Measurements from ENCODE around the gene ELAVL4. TPM values are rescaled to one million over a fixed set of nuclear protein-coding genes. Genes with fewer than 3 reads are reported as not detected.

Gene ELAVL4
- 1.1 TPM for polyA plus RNA-seq (2013, experiment 1 of 2)
- 1.4 TPM for polyA plus RNA-seq (2013, experiment 2 of 2)

DNA sequence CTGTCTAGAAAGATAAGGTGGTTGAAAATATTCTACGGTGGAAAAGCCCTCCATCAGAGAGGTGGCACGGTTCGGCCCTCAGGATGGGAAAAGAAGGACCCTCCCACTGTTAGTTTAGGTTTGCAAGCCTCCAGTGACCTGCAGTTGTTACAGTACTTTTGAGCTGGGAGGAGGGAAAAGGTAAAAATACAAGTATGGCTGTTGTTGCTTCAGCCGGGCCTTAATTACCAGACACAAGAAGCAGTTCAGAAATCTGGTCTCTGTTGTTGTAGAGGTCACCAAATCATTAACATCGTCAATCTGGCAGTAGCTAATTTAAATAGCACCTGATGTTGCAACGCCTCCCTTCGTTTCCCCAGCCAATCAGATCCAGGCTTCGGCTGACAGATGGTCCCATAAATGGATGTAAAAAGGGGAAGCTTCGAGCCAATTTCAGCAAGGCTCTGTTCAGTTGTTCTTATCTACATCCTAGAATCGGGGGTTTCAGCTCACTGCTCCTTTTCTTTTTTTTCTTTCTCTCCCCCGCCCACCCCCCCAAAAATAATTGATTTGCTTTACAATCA lies at the start of gene ELAVL4:
ELAVL4 (plus strand) TSS at position 424 of the 563 bp plus-strand sequence. CDS start 270 bp downstream, outside the sequence.
- Histone ChIP-seq H3K27ac (ENCODE audit: low read depth, low read length) (no peak within 1 kb of the TSS), H3K9ac (ENCODE audit: low read depth, low read length) (no peak within 1 kb of the TSS), H3K4me1 (ENCODE audit: insufficient read depth, low read length) (peaks cover 8% of the 10 kb centered on the region), H3K36me3 (ENCODE audit: insufficient read depth, low read length) (no peaks in the 10 kb centered on the region), H3K9me3 (ENCODE audit: insufficient read depth, low read depth, low read length) (no peaks in the 10 kb centered on the region), H3K27me3 (ENCODE audit: insufficient read depth, low read length) (no peaks in the 10 kb centered on the region), H3K4me3 (ENCODE audit: low read length) (no peak within 1 kb of the TSS)
- WGBS: 82% methylated on average over 10 of the region's 11 CpGs

DNA sequence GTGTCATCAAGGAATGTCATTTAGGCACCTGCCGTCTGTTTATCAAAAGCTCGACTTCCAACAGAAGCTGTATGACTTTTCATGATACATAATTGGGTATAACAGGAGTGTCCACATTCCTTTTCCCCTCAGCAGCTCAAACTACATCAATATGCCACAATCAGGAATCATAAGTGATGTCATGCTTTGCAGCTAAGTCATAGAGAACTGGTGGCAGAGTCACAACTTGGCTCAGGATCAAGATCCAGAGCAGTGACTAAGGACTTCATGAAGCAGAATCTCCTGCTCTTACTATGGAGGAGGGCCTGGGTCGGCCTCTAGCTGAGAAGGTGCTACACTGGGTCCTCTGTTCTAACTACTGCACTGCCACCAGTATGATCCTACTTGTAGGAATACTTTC lies 48.4 kb upstream of the ELAVL4 start:
- peaks cover 48% of the 10 kb centered on the region for H3K9me3 ChIP-seq (ENCODE audit: insufficient read depth, low read depth, low read length)
- H3K9ac ChIP-seq (ENCODE audit: low read depth, low read length): no peak overlapping the region
- H3K27ac ChIP-seq (ENCODE audit: low read depth, low read length): no peak overlapping the region
- WGBS: 62% methylated on average over 3 of the region's 3 CpGs
- H3K4me3 ChIP-seq (ENCODE audit: low read length): no peak overlapping the region
- H3K36me3 ChIP-seq (ENCODE audit: insufficient read depth, low read length): no peaks in the 10 kb centered on the region
- no peaks in the 10 kb centered on the region for H3K4me1 ChIP-seq (ENCODE audit: insufficient read depth, low read length)
- H3K27me3 ChIP-seq (ENCODE audit: insufficient read depth, low read length): no peaks in the 10 kb centered on the region

DNA sequence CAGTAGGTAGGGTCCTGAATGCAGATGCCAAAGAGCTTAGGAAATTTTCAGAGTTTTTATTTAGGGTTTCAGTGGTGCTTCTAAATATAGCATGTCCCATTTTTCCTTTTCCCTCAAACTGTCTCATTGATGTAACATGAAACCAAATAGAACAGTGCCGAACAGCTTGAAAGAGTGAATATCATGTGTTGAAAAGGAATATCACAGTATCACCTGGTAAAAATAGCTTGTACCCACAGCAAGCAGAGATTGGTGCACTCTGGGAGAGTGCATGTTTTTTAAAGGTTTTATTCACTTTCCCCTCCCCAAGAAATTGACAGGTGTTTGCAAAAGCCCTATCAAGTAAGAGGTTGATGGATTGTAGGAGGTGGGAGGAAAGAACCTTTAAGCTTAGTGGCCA lies 41.9 kb upstream of the ELAVL4 start:
- WGBS: 100% methylated on average over 1 of the region's 1 CpG
- Histone ChIP-seq H3K27ac (ENCODE audit: low read depth, low read length) (no peak overlapping the region), H3K9ac (ENCODE audit: low read depth, low read length) (no peak overlapping the region), H3K27me3 (ENCODE audit: insufficient read depth, low read length) (no peaks in the 10 kb centered on the region), H3K36me3 (ENCODE audit: insufficient read depth, low read length) (no peaks in the 10 kb centered on the region), H3K4me1 (ENCODE audit: insufficient read depth, low read length) (no peaks in the 10 kb centered on the region), H3K9me3 (ENCODE audit: insufficient read depth, low read depth, low read length) (peaks cover 55% of the 10 kb centered on the region), H3K4me3 (ENCODE audit: low read length) (no peak overlapping the region)

DNA sequence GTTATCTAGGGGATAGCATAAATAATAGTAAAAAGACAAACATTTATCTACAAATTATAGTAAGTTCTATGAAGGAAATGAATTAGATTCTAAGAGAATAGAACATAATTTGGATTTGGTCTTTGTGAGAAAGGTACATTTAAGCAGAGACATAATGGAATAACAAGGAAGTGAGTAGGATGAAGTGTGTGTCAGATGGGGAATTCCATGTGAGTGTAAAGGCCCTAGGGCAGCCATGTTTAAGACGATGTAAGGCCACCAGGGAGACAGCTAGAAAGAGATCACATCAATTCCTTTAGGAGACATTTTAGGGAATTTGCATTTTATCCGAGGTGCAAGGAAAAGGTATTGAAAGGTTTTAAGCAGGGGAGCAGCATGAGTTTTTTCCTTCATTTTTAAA lies 33.8 kb upstream of the ELAVL4 start:
- Histone ChIP-seq H3K27me3 (ENCODE audit: insufficient read depth, low read length) (no peaks in the 10 kb centered on the region), H3K4me3 (ENCODE audit: low read length) (no peak overlapping the region), H3K9me3 (ENCODE audit: insufficient read depth, low read depth, low read length) (peaks cover 33% of the 10 kb centered on the region), H3K27ac (ENCODE audit: low read depth, low read length) (no peak overlapping the region), H3K36me3 (ENCODE audit: insufficient read depth, low read length) (no peaks in the 10 kb centered on the region), H3K4me1 (ENCODE audit: insufficient read depth, low read length) (no peaks in the 10 kb centered on the region), H3K9ac (ENCODE audit: low read depth, low read length) (no peak overlapping the region)
- WGBS: 64% methylated on average over 2 of the region's 2 CpGs

DNA sequence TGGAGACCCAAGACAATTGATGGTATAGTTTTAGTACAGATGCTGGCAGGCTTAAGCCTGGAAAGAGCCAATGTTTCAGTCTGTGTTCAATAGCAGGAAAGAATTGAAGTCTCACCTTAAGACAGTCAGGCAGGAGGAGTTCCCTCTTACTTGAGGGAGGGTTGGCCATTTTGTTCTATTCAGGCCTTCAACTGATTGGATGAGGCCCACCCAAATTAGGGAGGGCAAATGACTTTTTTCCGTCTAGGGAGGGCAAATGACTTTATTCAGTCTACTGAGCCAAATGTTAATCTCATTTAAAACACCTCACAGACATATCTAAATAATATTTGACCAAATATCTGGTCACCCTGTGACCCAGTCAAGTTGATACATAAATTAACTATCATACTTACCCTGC lies 31.4 kb upstream of the ELAVL4 start:
- H3K9ac ChIP-seq (ENCODE audit: low read depth, low read length): no peak overlapping the region
- H3K4me1 ChIP-seq (ENCODE audit: insufficient read depth, low read length): no peaks in the 10 kb centered on the region
- H3K27me3 ChIP-seq (ENCODE audit: insufficient read depth, low read length): no peaks in the 10 kb centered on the region
- 54% methylated on average over 1 of the region's 1 CpG for WGBS
- H3K27ac ChIP-seq (ENCODE audit: low read depth, low read length): no peak overlapping the region
- H3K4me3 ChIP-seq (ENCODE audit: low read length): no peak overlapping the region
- H3K36me3 ChIP-seq (ENCODE audit: insufficient read depth, low read length): no peaks in the 10 kb centered on the region
- H3K9me3 ChIP-seq (ENCODE audit: insufficient read depth, low read depth, low read length): peaks cover 30% of the 10 kb centered on the region; the same call in 1 of the 2 replicates

DNA sequence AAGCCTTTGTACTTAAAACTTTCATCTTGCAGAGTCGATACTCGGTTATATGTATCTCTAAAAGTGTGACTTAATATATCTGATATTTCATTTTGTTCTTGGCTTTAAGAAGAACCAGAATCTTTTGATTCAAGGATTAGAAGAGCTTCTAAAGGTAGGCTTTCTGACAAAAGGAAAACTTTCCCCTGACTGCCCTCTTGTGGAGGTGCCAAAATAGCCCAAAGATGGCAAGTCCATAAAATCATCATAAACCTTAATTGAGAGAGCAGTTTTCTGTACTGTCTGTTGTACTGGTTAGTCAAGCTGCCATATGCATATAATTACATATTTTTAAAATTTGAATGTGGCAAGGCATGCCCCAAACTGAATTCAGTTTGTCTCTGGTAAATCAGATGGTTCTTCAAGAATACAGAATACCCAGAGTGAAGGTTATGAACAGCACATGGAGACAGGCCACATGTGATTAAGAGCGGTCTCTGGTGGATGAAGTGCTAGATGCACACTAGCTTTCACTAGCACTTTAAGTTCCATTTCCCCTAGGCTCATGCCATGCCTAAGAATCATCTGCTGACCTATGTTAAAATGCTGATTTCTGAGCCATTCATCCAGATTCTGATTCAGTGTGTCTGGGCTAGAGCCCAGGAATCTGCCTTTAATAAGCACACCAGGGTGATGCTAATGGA lies 27.7 kb upstream of the ELAVL4 start:
- Histone ChIP-seq H3K27ac (ENCODE audit: low read depth, low read length) (no peak overlapping the region), H3K36me3 (ENCODE audit: insufficient read depth, low read length) (no peaks in the 10 kb centered on the region), H3K27me3 (ENCODE audit: insufficient read depth, low read length) (no peaks in the 10 kb centered on the region), H3K9ac (ENCODE audit: low read depth, low read length) (no peak overlapping the region), H3K4me3 (ENCODE audit: low read length) (no peak overlapping the region), H3K4me1 (ENCODE audit: insufficient read depth, low read length) (no peaks in the 10 kb centered on the region), H3K9me3 (ENCODE audit: insufficient read depth, low read depth, low read length) (peaks cover 22% of the 10 kb centered on the region; the same call in 1 of the 2 replicates)
- 94% methylated on average over 2 of the region's 3 CpGs for WGBS

DNA sequence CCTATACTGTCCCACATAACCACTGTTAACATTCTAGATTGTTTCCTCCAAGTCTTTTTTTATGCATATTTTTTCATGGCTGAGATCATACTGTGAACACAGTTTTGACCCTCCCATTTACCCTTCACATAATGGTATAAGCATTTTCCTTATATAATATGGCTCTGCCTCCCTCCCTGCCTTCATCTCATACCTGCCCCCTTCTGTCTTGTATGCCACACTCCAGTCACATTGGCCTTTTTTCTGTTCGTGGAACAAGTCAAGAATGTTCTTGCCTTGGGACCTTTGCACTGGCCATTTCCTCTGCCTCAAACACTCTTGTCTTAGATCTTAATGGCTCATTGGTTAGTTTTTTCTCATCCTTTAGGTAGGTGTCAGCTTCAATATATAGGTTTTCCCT lies 24.3 kb upstream of the ELAVL4 start:
- H3K4me1 ChIP-seq (ENCODE audit: insufficient read depth, low read length): no peaks in the 10 kb centered on the region
- 71% methylated on average over 1 of the region's 1 CpG for WGBS
- peaks cover 14% of the 10 kb centered on the region; the same call in 1 of the 2 replicates for H3K9me3 ChIP-seq (ENCODE audit: insufficient read depth, low read depth, low read length)
- H3K27ac ChIP-seq (ENCODE audit: low read depth, low read length): no peak overlapping the region
- no peak overlapping the region for H3K9ac ChIP-seq (ENCODE audit: low read depth, low read length)
- no peaks in the 10 kb centered on the region for H3K36me3 ChIP-seq (ENCODE audit: insufficient read depth, low read length)
- no peaks in the 10 kb centered on the region for H3K27me3 ChIP-seq (ENCODE audit: insufficient read depth, low read length)
- H3K4me3 ChIP-seq (ENCODE audit: low read length): no peak overlapping the region

DNA sequence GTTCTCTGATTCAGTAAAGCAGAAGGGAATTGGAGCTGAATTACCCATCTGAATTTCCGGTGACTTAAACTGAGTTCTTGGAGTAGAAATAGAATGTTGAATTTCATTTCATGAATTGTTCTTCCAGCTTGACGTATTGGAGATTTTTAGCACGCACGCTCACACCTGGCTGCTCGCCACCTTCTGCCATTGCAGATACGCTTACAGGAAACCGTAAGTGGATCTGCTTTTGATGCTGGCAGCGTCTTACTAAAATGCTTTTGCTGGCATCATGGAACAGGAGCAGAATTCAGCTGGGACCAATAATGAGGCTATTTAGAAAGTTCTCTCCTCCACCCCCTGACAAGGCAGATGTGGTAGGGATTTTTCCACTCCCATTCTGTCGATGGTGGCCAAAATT lies 17.7 kb upstream of the ELAVL4 start:
- Histone ChIP-seq H3K27me3 (ENCODE audit: insufficient read depth, low read length) (no peaks in the 10 kb centered on the region), H3K9ac (ENCODE audit: low read depth, low read length) (no peak overlapping the region), H3K27ac (ENCODE audit: low read depth, low read length) (no peak overlapping the region), H3K9me3 (ENCODE audit: insufficient read depth, low read depth, low read length) (peaks cover 23% of the 10 kb centered on the region; the same call in 1 of the 2 replicates), H3K4me3 (ENCODE audit: low read length) (no peak overlapping the region), H3K36me3 (ENCODE audit: insufficient read depth, low read length) (no peaks in the 10 kb centered on the region), H3K4me1 (ENCODE audit: insufficient read depth, low read length) (no peaks in the 10 kb centered on the region)
- 89% methylated on average over 9 of the region's 9 CpGs for WGBS

DNA sequence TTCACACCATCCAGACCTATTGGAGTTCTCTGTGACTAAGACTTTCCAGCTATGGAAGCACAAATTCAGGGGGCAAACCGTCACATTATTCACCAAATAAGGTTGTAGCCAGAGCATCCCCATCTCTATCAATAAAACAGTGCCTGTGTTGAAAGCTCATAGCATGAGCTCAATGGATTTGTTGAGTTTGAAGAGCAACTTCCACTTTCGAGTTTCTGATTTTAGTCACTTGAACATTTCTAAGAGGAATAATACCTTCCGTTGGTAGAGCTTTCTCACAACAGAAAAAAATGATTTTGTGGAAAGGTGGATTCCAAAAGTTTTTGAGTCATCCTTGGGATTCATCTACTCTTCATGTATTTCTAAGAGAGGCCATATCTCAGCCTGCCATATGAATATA lies 13.0 kb upstream of the ELAVL4 start:
- Histone ChIP-seq H3K9ac (ENCODE audit: low read depth, low read length) (no peak overlapping the region), H3K4me1 (ENCODE audit: insufficient read depth, low read length) (no peaks in the 10 kb centered on the region), H3K4me3 (ENCODE audit: low read length) (no peak overlapping the region), H3K36me3 (ENCODE audit: insufficient read depth, low read length) (no peaks in the 10 kb centered on the region), H3K27ac (ENCODE audit: low read depth, low read length) (no peak overlapping the region), H3K9me3 (ENCODE audit: insufficient read depth, low read depth, low read length) (peaks cover 15% of the 10 kb centered on the region; the same call in 1 of the 2 replicates), H3K27me3 (ENCODE audit: insufficient read depth, low read length) (no peaks in the 10 kb centered on the region)
- 77% methylated on average over 3 of the region's 3 CpGs for WGBS

DNA sequence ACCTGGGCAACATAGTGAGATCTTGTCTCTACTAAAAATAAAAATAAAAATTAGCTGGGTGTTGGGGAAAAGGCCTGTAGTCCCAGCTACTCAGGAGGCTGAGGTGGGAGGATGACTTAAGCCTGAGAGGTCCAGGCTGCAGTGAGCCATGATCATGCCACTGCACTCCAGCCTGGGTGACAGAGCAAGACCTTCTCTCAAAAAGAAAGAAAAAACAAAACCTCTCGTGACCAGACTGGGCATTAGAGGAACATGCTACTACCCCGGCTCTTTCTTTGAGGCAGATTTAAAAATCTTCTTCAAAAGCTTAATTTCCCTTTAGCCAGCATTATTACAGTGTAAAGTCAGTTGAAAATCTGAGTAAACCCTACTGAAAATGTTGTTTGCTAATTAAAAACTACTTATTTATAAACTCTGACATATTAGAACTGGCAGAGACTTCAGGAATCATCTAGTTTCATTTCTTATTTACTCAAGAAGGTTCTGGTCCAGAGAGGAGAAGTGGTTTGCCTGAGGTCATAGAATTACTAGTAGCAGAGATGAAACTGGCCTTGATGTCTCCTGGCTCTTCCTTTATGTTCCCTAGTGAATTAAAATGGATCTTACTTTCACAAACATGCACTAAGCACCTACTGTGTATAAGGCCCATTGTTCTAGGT lies 11.6 kb upstream of the ELAVL4 start:
- peaks cover 15% of the 10 kb centered on the region; the same call in 1 of the 2 replicates for H3K9me3 ChIP-seq (ENCODE audit: insufficient read depth, low read depth, low read length)
- WGBS: 56% methylated on average over 2 of the region's 2 CpGs
- H3K27me3 ChIP-seq (ENCODE audit: insufficient read depth, low read length): no peaks in the 10 kb centered on the region
- no peaks in the 10 kb centered on the region for H3K4me1 ChIP-seq (ENCODE audit: insufficient read depth, low read length)
- H3K4me3 ChIP-seq (ENCODE audit: low read length): no peak overlapping the region
- H3K9ac ChIP-seq (ENCODE audit: low read depth, low read length): no peak overlapping the region
- H3K36me3 ChIP-seq (ENCODE audit: insufficient read depth, low read length): no peaks in the 10 kb centered on the region
- no peak overlapping the region for H3K27ac ChIP-seq (ENCODE audit: low read depth, low read length)

DNA sequence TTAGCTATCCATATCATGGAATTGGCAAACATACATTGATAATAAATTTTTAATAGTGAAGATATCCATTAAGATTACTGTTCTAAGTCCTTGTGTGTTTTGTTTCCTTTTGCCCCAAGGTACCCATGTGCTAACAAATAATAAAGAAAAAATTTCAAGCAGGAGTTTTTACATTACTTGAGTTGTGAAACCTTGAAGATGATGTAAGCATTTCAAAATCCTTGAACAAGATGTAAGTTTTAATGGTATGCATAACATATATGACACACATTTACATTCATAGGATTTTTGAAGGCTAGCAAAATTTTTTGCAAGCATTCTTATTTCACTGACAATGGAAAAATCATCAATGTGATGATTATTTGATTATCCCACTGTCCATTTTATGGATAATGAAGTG lies 10.9 kb upstream of the ELAVL4 start:
- Histone ChIP-seq H3K27me3 (ENCODE audit: insufficient read depth, low read length) (no peaks in the 10 kb centered on the region), H3K4me1 (ENCODE audit: insufficient read depth, low read length) (no peaks in the 10 kb centered on the region), H3K9me3 (ENCODE audit: insufficient read depth, low read depth, low read length) (peaks cover 9% of the 10 kb centered on the region; the same call in 1 of the 2 replicates), H3K36me3 (ENCODE audit: insufficient read depth, low read length) (no peaks in the 10 kb centered on the region), H3K27ac (ENCODE audit: low read depth, low read length) (no peak overlapping the region), H3K9ac (ENCODE audit: low read depth, low read length) (no peak overlapping the region), H3K4me3 (ENCODE audit: low read length) (no peak overlapping the region)

Data from HUES64 (cell line).